Muscle layer of colon (tissue), 2 donors: ENCODE data around the gene MYB.
A peak's percentile ranks its signal among the peaks of the same experiment; 100 is the strongest.

Experiments used
- H3K27ac ChIP-seq: one replicate; pipeline ENCODE4 v1.7.0; 2013; ENCODE audit warnings: low read depth, mild to moderate bottlenecking, low read length, moderate library complexity
- H3K27me3 ChIP-seq, 2 donors: one replicate each; pipeline ENCODE4 v1.7.0; 2013; ENCODE audit warnings: low read length in 2 of 2, mild to moderate bottlenecking in 2 of 2; ENCODE audit not compliant: insufficient read depth in 2 of 2, control insufficient read depth in 1 of 2
- H3K36me3 ChIP-seq: one replicate; pipeline ENCODE4 v1.7.0; 2013; ENCODE audit warnings: mild to moderate bottlenecking, low read length; ENCODE audit not compliant: insufficient read depth
- H3K4me1 ChIP-seq: one replicate; pipeline ENCODE4 v1.7.0; 2013; ENCODE audit warnings: mild to moderate bottlenecking, low read length; ENCODE audit not compliant: insufficient read depth
- H3K4me3 ChIP-seq, 2 donors: one replicate each; pipeline ENCODE4 v1.7.0; 2013; ENCODE audit warnings: low read length in 2 of 2, low read depth in 1 of 2, mild to moderate bottlenecking in 1 of 2, moderate library complexity in 1 of 2
- H3K9ac ChIP-seq: one replicate; pipeline ENCODE4 v1.7.0; 2013; ENCODE audit warnings: low read length
- H3K9me3 ChIP-seq: one replicate; pipeline ENCODE4 v1.7.0; 2013; ENCODE audit warnings: mild to moderate bottlenecking, low read length
- donor health status: abdominal sarcoma.
- donor health status: Adenocarcinoma of cecum.

Gene MYB

DNA sequence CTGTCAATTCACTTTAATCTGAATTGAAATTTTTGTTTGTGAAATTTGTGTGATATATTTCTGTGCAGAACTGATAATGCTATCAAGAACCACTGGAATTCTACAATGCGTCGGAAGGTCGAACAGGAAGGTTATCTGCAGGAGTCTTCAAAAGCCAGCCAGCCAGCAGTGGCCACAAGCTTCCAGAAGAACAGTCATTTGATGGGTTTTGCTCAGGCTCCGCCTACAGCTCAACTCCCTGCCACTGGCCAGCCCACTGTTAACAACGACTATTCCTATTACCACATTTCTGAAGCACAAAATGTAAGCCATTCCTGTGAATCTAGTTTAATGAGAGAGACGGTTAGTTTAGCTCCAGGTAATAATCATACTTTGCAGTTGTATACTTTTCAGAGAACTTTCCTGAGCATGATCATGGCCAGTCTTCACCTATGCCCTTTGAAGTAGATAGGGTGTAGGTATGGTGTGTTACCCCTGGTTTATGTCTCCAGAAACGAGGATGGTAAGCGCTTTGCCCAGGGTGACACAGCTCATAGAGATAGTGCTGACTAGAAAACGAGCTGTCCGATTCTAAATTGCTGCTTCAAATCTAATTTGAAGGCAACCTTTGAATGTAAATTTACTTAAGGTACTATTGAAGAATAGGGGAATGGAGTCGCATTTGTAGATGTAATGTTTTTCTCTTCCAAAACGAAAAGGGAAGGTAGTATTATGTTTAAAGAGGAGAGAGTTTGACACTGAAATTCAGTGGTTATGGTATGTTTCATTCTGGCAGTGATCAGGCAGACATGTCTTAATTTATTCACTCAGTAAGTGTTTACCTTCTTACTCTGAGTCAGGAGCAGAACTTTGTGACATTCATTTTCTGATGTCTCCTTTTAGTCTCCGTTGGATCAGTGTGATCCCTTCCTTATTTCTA is 11.4 kb downstream of the MYB start:
- Histone ChIP-seq H3K36me3 (no peaks in the 10 kb centered on the region), H3K27ac (no peak overlapping the region), H3K4me1 (no peaks in the 10 kb centered on the region), H3K27me3 (peaks cover 2 to 13% of the 10 kb centered on the region in 2 donors), H3K4me3 (no peak overlapping the region), H3K9me3 (no peaks in the 10 kb centered on the region), H3K9ac (no peak overlapping the region)

DNA sequence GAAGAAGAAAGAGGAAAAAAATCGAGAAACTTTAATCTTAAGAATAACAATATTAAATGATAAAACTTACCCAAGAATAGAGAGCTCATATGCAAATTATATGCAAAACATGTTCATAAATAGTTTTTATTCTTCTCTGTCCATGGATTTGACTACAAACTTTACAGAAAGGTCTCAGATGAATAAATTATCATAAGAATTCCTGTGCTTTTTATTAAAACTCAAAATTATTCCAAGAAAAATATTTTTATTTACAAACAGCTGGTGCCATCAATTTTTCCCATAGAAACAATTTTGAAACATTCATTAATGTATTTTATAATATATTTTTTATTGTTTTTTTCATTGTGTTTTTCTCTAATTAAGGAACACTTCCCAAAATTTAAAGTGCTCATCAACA is 12.1 kb downstream of the MYB start:
- Histone ChIP-seq H3K27me3 (peaks cover 0 to 13% of the 10 kb centered on the region in 2 donors), H3K4me1 (no peaks in the 10 kb centered on the region), H3K36me3 (no peaks in the 10 kb centered on the region), H3K4me3 (no peak overlapping the region), H3K9ac (no peak overlapping the region), H3K27ac (no peak overlapping the region), H3K9me3 (no peaks in the 10 kb centered on the region)

DNA sequence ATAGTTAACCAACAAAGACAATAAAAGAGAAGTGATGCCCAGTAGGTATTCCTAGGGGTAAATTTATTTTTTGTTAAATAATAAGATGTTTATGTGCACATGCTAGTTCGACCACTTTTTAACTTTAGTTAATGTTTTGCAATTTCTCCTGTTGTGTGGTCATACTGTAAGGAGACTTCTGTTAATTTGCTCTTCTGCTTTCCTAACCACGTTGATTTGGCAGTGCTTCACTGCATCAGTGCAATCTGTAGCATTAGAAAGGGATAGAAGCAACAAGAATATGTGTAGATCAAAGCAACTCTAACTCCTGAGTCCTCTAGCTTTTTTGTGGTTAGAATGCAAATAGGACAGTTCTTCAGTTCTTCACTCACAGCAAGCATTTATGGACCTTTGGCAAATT is 13.9 kb downstream of the MYB start:
- H3K27me3 ChIP-seq, result no peaks in the 10 kb centered on the region
- no peak overlapping the region for H3K4me3 ChIP-seq
- no peaks in the 10 kb centered on the region for H3K9me3 ChIP-seq
- H3K9ac ChIP-seq, result no peak overlapping the region
- H3K36me3 ChIP-seq, result no peaks in the 10 kb centered on the region
- no peaks in the 10 kb centered on the region for H3K4me1 ChIP-seq
- no peak overlapping the region for H3K27ac ChIP-seq

DNA sequence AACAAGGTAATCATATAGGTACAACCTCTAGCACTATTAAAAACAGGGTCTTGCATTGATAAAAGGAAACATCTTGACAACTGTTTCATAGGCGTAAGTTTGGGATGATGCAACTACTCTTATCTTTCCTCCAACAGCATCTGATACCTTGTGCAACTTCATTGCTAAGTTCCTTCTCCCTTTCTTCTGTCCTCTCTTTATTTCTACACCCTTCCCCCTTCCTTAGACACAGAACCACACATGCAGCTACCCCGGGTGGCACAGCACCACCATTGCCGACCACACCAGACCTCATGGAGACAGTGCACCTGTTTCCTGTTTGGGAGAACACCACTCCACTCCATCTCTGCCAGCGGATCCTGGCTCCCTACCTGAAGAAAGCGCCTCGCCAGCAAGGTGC is 14.4 kb downstream of the MYB start:
- no peak overlapping the region for H3K4me3 ChIP-seq
- H3K4me1 ChIP-seq, result no peaks in the 10 kb centered on the region
- H3K9me3 ChIP-seq, result no peaks in the 10 kb centered on the region
- no peaks in the 10 kb centered on the region for H3K27me3 ChIP-seq
- H3K36me3 ChIP-seq, result no peaks in the 10 kb centered on the region
- H3K9ac ChIP-seq, result no peak overlapping the region
- H3K27ac ChIP-seq, result no peak overlapping the region

DNA sequence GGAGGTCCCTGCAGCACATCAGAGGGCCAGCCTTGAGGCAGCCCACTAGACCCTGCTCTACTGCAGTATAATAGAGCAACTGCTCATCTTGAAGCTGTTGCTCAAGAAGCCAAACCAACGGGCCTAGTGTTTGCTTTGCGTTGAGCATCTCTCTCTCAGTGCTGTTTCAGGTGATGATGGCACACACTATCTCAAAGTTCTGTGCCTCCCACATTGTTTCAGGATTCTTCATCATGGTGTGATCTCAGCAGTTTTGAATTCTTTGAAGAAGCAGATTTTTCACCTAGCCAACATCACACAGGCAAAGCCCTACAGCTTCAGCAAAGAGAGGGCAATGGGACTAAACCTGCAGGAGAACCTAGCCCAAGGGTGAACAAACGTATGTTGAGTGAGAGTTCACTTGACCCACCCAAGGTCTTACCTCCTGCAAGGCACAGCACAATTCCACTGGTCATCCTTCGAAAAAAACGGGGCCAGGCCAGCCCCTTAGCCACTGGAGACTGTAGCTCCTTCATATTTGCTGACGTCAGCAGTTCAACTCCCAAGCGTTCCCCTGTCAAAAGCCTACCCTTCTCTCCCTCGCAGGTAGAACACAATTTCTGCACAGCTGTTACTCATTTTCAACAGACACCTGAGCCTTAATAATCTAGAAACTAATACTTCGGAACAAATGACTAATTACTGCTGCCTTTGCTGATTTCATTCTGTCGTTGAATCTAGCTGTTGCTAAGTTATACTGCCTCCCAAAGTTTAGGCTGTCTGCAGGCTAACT is 15.8 kb downstream of the MYB start:
- Histone ChIP-seq H3K9ac (no peak overlapping the region), H3K9me3 (no peaks in the 10 kb centered on the region), H3K36me3 (no peaks in the 10 kb centered on the region), H3K27me3 (no peaks in the 10 kb centered on the region), H3K4me1 (no peaks in the 10 kb centered on the region), H3K4me3 (peak overlapping the region in 1 of 2 donors; percentile 16), H3K27ac (no peak overlapping the region)

DNA sequence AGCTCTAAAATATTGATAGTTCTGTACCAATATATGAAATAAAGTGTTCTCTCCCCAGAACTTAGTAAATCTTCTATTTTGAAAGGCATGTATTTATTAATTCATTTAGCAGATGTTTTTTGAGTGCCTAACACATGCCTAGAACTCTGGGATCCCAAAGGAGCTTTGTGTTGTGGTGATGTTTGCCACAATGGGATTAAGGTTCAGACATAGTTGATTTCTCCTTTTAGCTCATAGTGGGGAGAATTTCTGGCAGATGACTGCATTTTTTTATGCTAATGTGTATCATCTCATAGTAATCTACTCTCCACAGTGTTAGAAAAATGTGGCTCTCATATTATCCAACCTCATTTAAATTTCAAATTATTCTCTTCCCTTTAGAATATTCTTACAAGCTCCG is 21.7 kb downstream of the MYB start:
- no peaks in the 10 kb centered on the region for H3K27me3 ChIP-seq
- H3K9ac ChIP-seq, result no peak overlapping the region
- no peaks in the 10 kb centered on the region for H3K36me3 ChIP-seq
- H3K4me3 ChIP-seq, result no peak overlapping the region
- H3K9me3 ChIP-seq, result no peaks in the 10 kb centered on the region
- H3K27ac ChIP-seq, result no peak overlapping the region
- no peaks in the 10 kb centered on the region for H3K4me1 ChIP-seq

DNA sequence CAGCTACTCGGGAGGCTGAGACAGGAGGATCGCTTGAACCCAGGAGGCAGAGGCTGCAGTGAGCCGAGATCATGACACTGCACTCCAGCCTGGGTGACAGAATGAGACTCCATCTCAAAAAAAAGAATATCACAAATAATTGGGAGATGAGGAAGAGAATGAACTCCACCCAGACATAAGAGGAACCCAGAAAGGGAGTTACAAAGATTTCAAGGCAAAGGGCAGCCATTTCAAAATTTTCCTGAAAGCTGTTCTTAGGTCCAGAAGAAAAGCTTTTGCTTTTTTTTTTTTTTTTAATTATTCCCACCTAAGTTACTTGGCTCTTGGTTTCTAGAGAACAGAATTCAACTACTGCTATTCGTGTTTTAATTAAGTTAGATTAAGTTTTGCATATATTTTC is 23.8 kb downstream of the MYB start:
- Histone ChIP-seq H3K9me3 (no peaks in the 10 kb centered on the region), H3K27ac (no peak overlapping the region), H3K27me3 (no peaks in the 10 kb centered on the region), H3K36me3 (no peaks in the 10 kb centered on the region), H3K4me3 (no peak overlapping the region), H3K9ac (no peak overlapping the region), H3K4me1 (no peaks in the 10 kb centered on the region)

DNA sequence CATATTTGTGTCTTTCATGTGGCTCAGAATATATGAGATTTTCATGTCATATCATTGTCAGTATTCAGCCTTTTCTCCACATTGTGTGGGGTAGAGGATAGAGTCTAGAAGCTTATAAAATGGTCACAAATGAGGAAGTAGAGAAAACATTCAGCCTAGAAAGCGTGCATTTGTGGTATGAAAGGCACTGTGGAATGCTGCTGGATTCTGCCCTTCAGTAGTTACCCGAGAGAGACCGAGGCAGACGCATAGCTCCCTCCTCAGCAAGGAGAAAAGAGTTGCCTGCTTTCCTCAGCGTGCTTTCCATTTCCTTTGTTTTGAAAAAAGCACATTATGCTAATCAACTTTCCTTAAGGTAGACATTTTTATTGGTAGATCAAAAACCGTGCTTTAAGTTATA is 28.7 kb downstream of the MYB start:
- Histone ChIP-seq H3K27ac (no peak overlapping the region), H3K4me3 (no peak overlapping the region)

DNA sequence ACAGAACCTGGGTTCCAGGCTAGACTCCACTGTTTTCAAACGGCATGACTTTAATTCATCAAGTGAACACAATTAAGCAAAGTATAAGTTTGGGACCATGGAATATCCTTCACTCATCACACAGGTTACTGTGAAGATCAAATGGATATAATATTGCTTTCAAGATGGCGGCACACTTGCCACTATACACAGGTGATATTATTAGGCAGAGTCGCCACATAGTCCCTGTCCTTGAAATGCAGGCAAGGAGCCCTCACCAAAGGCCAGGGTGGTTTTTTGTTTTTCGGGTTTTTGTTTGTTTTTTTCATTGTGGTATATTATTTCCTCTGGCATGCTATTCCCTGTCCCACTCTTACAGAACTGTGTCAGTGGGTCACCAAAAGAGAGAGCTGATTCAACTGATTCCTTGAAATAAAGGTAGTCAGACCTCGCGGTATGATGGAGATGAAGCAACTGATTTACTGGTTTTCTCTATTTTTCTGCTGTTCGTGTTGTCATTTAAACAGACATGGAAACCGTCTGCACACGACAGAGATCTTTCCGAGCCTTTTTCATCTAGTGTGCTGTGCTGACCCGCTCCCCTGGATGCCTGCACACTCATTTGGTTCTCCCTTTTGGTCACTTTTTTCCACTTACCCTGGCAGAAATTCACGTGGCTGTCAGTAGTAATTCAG is 29.7 kb downstream of the MYB start:
- H3K36me3 ChIP-seq, result no peaks in the 10 kb centered on the region
- no peak overlapping the region for H3K9ac ChIP-seq
- H3K4me1 ChIP-seq, result no peaks in the 10 kb centered on the region
- H3K27me3 ChIP-seq, result no peaks in the 10 kb centered on the region
- H3K4me3 ChIP-seq, result no peak overlapping the region
- H3K9me3 ChIP-seq, result no peaks in the 10 kb centered on the region
- no peak overlapping the region for H3K27ac ChIP-seq

More for the DNA sequence above, 28.7 kb downstream of the MYB start:
- no peaks in the 10 kb centered on the region for H3K4me1 ChIP-seq
- H3K36me3 ChIP-seq, result no peaks in the 10 kb centered on the region
- no peak overlapping the region for H3K9ac ChIP-seq
- no peaks in the 10 kb centered on the region for H3K9me3 ChIP-seq
- no peaks in the 10 kb centered on the region for H3K27me3 ChIP-seq

DNA sequence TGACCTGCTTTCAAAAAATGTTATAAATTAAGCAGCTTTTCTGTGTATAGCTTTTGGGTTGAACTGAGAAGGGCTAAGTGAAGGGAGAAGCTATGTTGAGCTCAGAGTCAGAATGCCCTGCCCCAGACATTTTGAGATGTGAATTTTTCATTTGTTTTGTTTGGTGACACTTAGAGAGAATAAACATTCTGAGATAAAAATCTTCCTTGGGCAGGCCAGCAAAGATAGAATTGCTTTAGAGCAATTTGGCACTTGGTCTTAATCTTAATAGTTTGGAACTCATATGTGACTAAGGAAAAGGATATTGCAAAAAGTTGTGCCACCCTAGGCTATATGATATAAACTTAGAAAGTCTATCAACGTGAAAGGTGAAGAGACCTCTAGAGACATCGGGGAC is 30.2 kb downstream of the MYB start:
- H3K36me3 ChIP-seq, result no peaks in the 10 kb centered on the region

DNA sequence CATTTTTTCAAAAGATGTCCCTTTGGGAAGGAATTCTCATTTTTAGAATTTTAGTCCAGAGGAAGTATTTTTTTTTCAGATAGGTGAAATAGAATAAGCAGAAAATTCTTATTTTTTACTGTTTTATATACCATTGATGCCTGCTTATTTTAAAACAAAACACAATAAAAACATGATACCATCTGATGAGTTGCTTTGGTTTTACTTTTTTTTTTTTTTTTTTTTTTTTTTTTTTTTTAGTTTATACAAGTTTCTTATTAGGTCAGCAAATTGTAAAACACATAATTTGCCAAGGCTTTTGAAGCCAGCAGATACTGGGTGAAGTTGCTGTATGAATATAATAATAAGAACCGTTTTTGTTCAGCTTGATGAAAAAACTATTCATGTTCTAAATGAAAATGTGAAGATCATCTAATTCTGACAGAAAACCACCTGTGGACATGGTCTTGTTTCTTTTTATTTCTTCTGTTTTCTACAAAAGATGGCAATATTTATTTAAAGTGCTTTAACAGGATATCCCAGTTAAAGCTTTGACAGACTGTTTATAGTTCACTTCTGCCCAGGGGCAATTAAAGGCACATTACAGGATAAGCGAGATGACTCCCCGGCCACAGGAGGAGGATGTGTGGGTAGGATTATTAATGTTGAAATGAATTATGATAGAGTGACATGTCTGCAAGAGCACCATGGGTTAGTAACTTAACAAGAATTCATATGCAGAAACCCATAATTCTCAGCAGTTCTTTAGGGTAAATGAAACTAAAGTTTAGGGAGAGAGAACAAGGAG is 31.1 kb downstream of the MYB start:
- Histone ChIP-seq H3K27me3 (no peaks in the 10 kb centered on the region), H3K36me3 (no peaks in the 10 kb centered on the region), H3K9me3 (no peaks in the 10 kb centered on the region), H3K9ac (no peak overlapping the region), H3K4me1 (no peaks in the 10 kb centered on the region), H3K27ac (no peak overlapping the region), H3K4me3 (no peak overlapping the region)

More for the DNA sequence above, 30.2 kb downstream of the MYB start:
- Histone ChIP-seq H3K9me3 (no peaks in the 10 kb centered on the region), H3K9ac (no peak overlapping the region), H3K27me3 (no peaks in the 10 kb centered on the region), H3K4me1 (no peaks in the 10 kb centered on the region), H3K27ac (no peak overlapping the region), H3K4me3 (no peak overlapping the region)
